K562 (cell line): ENCODE results near the gene WIPF3. TPM values are rescaled to one million over a fixed set of nuclear protein-coding genes. Genes with fewer than 3 reads are reported as not detected.

ENCODE experiments used
- ATAC-seq: fragments of 200-7000 bp; cut with Tn5 transposase; 3 replicates; pipeline ENCODE4 v1.9.1; 2020; ENCODE audit warnings: moderate library complexity
- BruUV-seq: library from RNA; stranded (reverse); fragments of 400-500 nt; replicated peaks from 2 replicates; lab custom pipeline; 2021; lab: Mats Ljungman, UMichigan
- CTCF ChIA-PET: fragments of 300-600 bp; formaldehyde crosslinking; extraction: SDS; loops from one replicate; lab custom pipeline; 2021; ENCODE audit warnings: low intra/inter-chr PET ratio; lab: Yijun Ruan, JAX
- POLR2A ChIA-PET: fragments of 300-600, 350-650 bp; sonication (Branson Sonifier 250); formaldehyde crosslinking; extraction: SDS; loops from one replicate; lab custom pipeline; 2021; ENCODE audit warnings: antibody characterized with exemption, inconsistent platforms; lab: Yijun Ruan, JAX
- DNase-seq, 4 experiments: peaks; one replicate each; pipeline versions ENCODE4 v3.0.0 to v3.0.0-alpha.2; 2011 to 2018; ENCODE audit warnings: low spot score in 3 of 4, mixed read lengths in 3 of 4; ENCODE audit errors: extremely low read depth in 1 of 4
- FAIRE-seq: peaks from 2 replicates; lab custom pipeline; 2011; peaks lifted over from hg19 to GRCh38; lab: Jason Lieb, UNC
- H2AFZ ChIP-seq: 2 replicates; pipeline ENCODE4 v1.6.0; 2011; ENCODE audit warnings: low read depth, low read length, control low read depth, inconsistent platforms
- H3K27ac ChIP-seq: fragments of 200-600 bp; 3 replicates; pipeline ENCODE4 v1.8.0; 2011; ENCODE audit warnings: low read depth, mild to moderate bottlenecking, control low read depth, inconsistent platforms, low read length, moderate library complexity, mixed read lengths; ENCODE audit errors: extremely low read depth
- H3K27me3 ChIP-seq, 2 experiments: fragments of 300-600 bp in 1 of 2; 2 replicates in 1 of 2; 3 replicates in 1 of 2; pipeline versions ENCODE4 v1.6.0 to v1.8.0; 2011; ENCODE audit warnings: inconsistent platforms in 2 of 2, low read length in 2 of 2, mild to moderate bottlenecking in 1 of 2, mixed read lengths in 1 of 2, moderate library complexity in 1 of 2; ENCODE audit not compliant: control insufficient read depth in 2 of 2, insufficient read depth in 2 of 2
- H3K36me3 ChIP-seq: fragments of 300-600 bp; 3 replicates; pipeline ENCODE4 v1.8.0; 2011; ENCODE audit warnings: mild to moderate bottlenecking, low read length, inconsistent platforms; ENCODE audit not compliant: control insufficient read depth, insufficient read depth
- H3K4me1 ChIP-seq, 2 experiments: fragments of 200-600 bp in 1 of 2; replicated peaks in 1 of 2; 2 replicates in 1 of 2; 3 replicates in 1 of 2; pipeline versions ENCODE4 v1.5.1 to v1.8.0; 2011; ENCODE audit warnings: inconsistent platforms in 2 of 2, low read length in 2 of 2, mild to moderate bottlenecking in 1 of 2, mixed read lengths in 1 of 2, moderate library complexity in 1 of 2; ENCODE audit not compliant: control insufficient read depth in 2 of 2, insufficient read depth in 2 of 2
- H3K4me2 ChIP-seq: 2 replicates; pipeline ENCODE4 v1.6.1; 2011; ENCODE audit warnings: low read length, control low read depth, inconsistent platforms, mixed read lengths; ENCODE audit not compliant: insufficient read depth
- H3K4me3 ChIP-seq: fragments of 200-600 bp; sonication (generic), shearing (Covaris generic); 2 replicates; pipeline ENCODE4 v1.5.1; 2016; ENCODE audit warnings: control low read depth, inconsistent platforms
- H3K79me2 ChIP-seq: fragments of 200-600 bp; 3 replicates; pipeline ENCODE4 v1.8.0; 2011; ENCODE audit warnings: low read length, inconsistent platforms; ENCODE audit not compliant: control insufficient read depth, insufficient read depth
- H3K9ac ChIP-seq, 2 experiments: 2 replicates each; pipeline versions ENCODE4 v1.6.0 to v1.6.1; 2011; ENCODE audit warnings: low read depth in 2 of 2, low read length in 2 of 2, control low read depth in 1 of 2, inconsistent platforms in 1 of 2, mild to moderate bottlenecking in 1 of 2, mixed read lengths in 1 of 2; ENCODE audit not compliant: insufficient read depth in 1 of 2
- H3K9me1 ChIP-seq: one replicate; pipeline ENCODE4 v1.6.0; 2011; ENCODE audit warnings: inconsistent platforms, mild to moderate bottlenecking, low read length, moderate library complexity; ENCODE audit not compliant: control insufficient read depth, insufficient read depth
- H3K9me3 ChIP-seq: replicated peaks from 2 replicates; pipeline ENCODE4 v1.5.1; 2011; ENCODE audit warnings: low read depth, low read length, inconsistent platforms; ENCODE audit not compliant: control insufficient read depth, insufficient read depth
- H4K20me1 ChIP-seq: replicated peaks from 2 replicates; pipeline ENCODE4 v1.6.1; 2011; ENCODE audit warnings: low read length, inconsistent platforms, mixed read lengths; ENCODE audit not compliant: control insufficient read depth, insufficient read depth
- ARID3B ChIP-seq: fragments of 250-450 bp; sonication (Bioruptor Pico); IDR thresholded peaks from 2 replicates; pipeline ENCODE4 v1.4.0; 2020; ENCODE audit warnings: borderline replicate concordance
- HMGN3 ChIP-seq: IDR thresholded peaks from 2 replicates; pipeline ENCODE4 v1.6.1; 2011; ENCODE audit warnings: borderline replicate concordance, low read depth, mild to moderate bottlenecking, mixed read lengths, low read length; ENCODE audit not compliant: insufficient read length; ENCODE audit errors: extremely low read depth
- JUND ChIP-seq, 2 experiments: IDR thresholded peaks; 2 replicates in 1 of 2; 3 replicates in 1 of 2; pipeline ENCODE4 v1.6.1; 2011; ENCODE audit warnings: borderline replicate concordance in 2 of 2, low read depth in 2 of 2, low read length in 2 of 2, improper control_type of control experiment in 1 of 2, missing biosample characterization in 1 of 2, missing genetic modification characterization in 1 of 2, missing genetic modification reagents in 1 of 2
- MYC ChIP-seq, 2 experiments: fragments of 250-450 bp in 1 of 2; sonication (Bioruptor Pico) in 1 of 2; IDR thresholded peaks; 2 replicates each; pipeline versions ENCODE4 v1.5.1 to v1.6.1; 2012 to 2021; ENCODE audit warnings: low read depth in 2 of 2, borderline replicate concordance in 1 of 2, improper control_type of control experiment in 1 of 2, low read length in 1 of 2, mild to moderate bottlenecking in 1 of 2, moderate library complexity in 1 of 2
- NFATC3 ChIP-seq: fragments of 450-650 bp; IDR thresholded peaks from 2 replicates; pipeline ENCODE4 v1.6.1; 2017; ENCODE audit warnings: mild to moderate bottlenecking
- NFE2 ChIP-seq: IDR thresholded peaks from 2 replicates; pipeline ENCODE4 v1.6.1; 2014; ENCODE audit warnings: antibody characterized with exemption, low read depth
- NFIX ChIP-seq: fragments of 250-450 bp; sonication (Bioruptor Pico); IDR thresholded peaks from 2 replicates; pipeline ENCODE4 v1.4.0; 2020; ENCODE audit warnings: low read depth, mild to moderate bottlenecking, moderate library complexity
- NUFIP1 ChIP-seq: fragments of 450-650 bp; IDR thresholded peaks from 2 replicates; pipeline ENCODE4 v1.6.1; 2018; ENCODE audit not compliant: partially characterized antibody
- RBM25 ChIP-seq: fragments of 200-400 bp; formaldehyde crosslinking; IDR thresholded peaks from 2 replicates; pipeline ENCODE4 v1.6.1; 2018; ENCODE audit warnings: low read length, low read depth, moderate library complexity; ENCODE audit not compliant: severe bottlenecking
- SIN3A ChIP-seq, 2 experiments: fragments of 150-350 bp in 1 of 2; IDR thresholded peaks; 2 replicates each; pipeline ENCODE4 v1.6.1; 2011 to 2016; ENCODE audit warnings: borderline replicate concordance in 2 of 2, low read depth in 2 of 2, low read length in 2 of 2, mild to moderate bottlenecking in 2 of 2, moderate library complexity in 2 of 2; ENCODE audit not compliant: control insufficient read depth in 1 of 2
- SP2 ChIP-seq: IDR thresholded peaks from 2 replicates; pipeline ENCODE4 v1.6.1; 2011; ENCODE audit warnings: mild to moderate bottlenecking, low read depth, low read length, moderate library complexity; ENCODE audit not compliant: poor library complexity, severe bottlenecking; ENCODE audit errors: extremely low read depth
- SPI1 ChIP-seq: IDR thresholded peaks from 2 replicates; pipeline ENCODE4 v1.6.1; 2011; ENCODE audit warnings: low read depth, low read length, control low read depth, borderline replicate concordance
- TARDBP ChIP-seq: fragments of 450-650 bp; IDR thresholded peaks from 2 replicates; pipeline ENCODE4 v1.6.1; 2016
- U2AF1 ChIP-seq: fragments of 200-400 bp; formaldehyde crosslinking; optimal IDR thresholded peaks from 2 replicates; pipeline ENCODE3; 2017; ENCODE audit warnings: mild to moderate bottlenecking, low read depth, low read length, moderate library complexity
- ZNF436 ChIP-seq: fragments of 250-450, 450-650 bp; sonication (Bioruptor Pico); formaldehyde crosslinking; IDR thresholded peaks from 2 replicates; pipeline ENCODE4 v1.7.0; 2020; ENCODE audit warnings: mild to moderate bottlenecking
- ZNF586 ChIP-seq: fragments of 450-650 bp; formaldehyde crosslinking; conservative IDR thresholded peaks from 2 replicates; pipeline ENCODE4 v1.4.0; 2020; ENCODE audit warnings: mild to moderate bottlenecking, moderate library complexity
- ZNF707 ChIP-seq: fragments of 250-450 bp; sonication (Bioruptor Pico); conservative IDR thresholded peaks from 2 replicates; pipeline ENCODE4 v1.8.0; 2022; ENCODE audit warnings: inconsistent platforms, mild to moderate bottlenecking, moderate library complexity
- ZNF79 ChIP-seq: fragments of 250-450 bp; sonication (Bioruptor Pico); IDR thresholded peaks from 2 replicates; pipeline ENCODE4 v1.4.0; 2020; ENCODE audit warnings: low read depth, mild to moderate bottlenecking, moderate library complexity
- WGBS: fragments of 100-300 bp; shearing (Covaris generic); methylation state at CpG from one replicate; pipeline ENCODE4 v1.1.6; 2016; ENCODE audit warnings: low coverage, mixed read lengths; ENCODE audit not compliant: insufficient coverage; ENCODE audit errors: missing lambda C conversion rate; 5-methylcytosine and 5-hydroxymethylcytosine counted together
- in situ Hi-C: fragments of 300-500 bp; cut with MboI; formaldehyde crosslinking; loops from 4 replicates; pipeline ENCODE4 v1.15.0; 2018; ENCODE audit warnings: inconsistent platforms, mixed read lengths
- intact Hi-C: fragments of 100-400 bp; cut with micrococcal nuclease; formaldehyde crosslinking; loops from 2 replicates; pipeline ENCODE4 v1.14.2; 2022
- polyA plus RNA-seq, 8 experiments: library from polyadenylated mRNA; depleted of rRNA in 4 of 8; stranded (reverse) in 5 of 8; unstranded in 3 of 8; fragments of >200 nt; fragmentation: Nextera tagmentation in 2 of 8; fragmentation: Illumina TruSeq in 1 of 8; extraction: Ambion mirVana in 2 of 8; extraction: Trizol in 1 of 8; gene quantifications; 2 replicates each; pipeline versions ENCODE4 v1.2.1 to v1.2.3, GENCODE V29; 2011 to 2014; ENCODE audit warnings: inconsistent platforms in 1 of 8, missing spikeins in 1 of 8
- total RNA-seq, 7 experiments: library from RNA; depleted of rRNA in 6 of 7; stranded (reverse); fragments of >200 nt in 6 of 7; fragmentation: Illumina TruSeq in 2 of 7; extraction: Trizol in 2 of 7; gene quantifications; 2 replicates each; pipeline versions ENCODE4 v1.2.1 to v1.2.3, GENCODE V29; 2011 to 2021; ENCODE audit warnings: low replicate concordance in 1 of 7

WIPF3 gene
- total and polyA plus RNA-seq, 9 of the 15 experiments (the other 6 are each of a cell fraction or from before 2014, with no cell fraction given) = 0.18 to 3.2 (median 1.7) TPM

DNA sequence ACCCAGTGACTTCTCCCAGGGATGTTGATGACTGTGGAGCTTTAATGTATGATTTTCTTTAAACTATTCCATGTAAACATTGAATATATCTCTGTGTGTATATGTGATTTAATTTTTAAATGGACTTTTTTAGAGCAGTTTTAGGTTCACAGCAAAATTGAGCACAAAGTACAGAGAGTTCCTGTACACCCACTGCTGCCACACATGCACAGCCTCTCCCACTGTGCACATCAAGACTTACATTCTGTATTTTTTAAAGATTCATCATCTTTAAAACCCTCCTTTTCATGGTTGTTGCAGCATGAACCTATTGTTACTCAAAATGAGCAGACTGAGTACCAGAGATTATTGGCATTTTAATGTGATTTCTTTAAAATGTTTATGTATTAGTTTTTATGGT, 51.3 kb downstream of the WIPF3 start:
- CTCF ChIA-PET = no interaction called here
- in situ Hi-C loops = no loop called here

DNA sequence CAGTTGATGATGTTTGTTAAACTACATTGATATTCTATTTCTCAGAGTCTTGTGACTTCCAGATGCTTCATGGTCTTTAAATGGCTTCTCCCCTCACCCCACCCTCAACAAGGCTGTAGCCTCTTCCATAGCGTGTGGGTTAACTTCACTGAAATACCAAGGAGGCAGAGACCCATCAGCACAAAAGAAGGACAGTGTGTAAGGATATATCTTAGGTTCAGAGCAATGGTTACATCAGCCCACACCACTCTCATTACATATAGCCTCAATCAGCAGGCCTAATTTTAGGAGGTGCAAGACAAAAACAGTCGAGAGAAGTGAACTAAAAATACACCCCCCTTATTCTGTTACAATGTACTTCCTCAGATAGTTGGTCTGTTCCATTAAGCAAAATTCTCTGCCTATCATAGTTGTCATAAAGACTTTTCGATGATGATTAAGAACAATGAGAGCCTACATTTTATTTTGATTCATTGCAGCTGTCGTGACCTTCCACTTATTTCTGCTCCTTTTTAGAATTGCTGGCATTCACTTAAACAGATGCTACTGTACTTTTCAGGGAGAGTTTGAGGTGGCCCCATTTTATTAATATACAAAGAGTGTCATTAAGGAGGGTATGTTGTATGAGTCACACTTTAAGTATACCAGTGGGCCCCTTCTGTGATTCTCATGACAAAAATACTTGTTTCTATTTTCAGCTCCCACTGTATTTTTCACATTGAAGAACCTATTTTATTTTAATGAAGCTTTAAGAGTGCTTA, 52.1 kb downstream of the WIPF3 start:
- ChIA-PET POLR2A (interaction anchor here (0.8 to 1.0 kb wide), 2 partner anchors 17 to 213 kb away, joined by 3 to 4 read pairs; no protein-coding TSS in a partner anchor), CTCF (no interaction called here)
- 27% methylated on average over 4 of the region's 4 CpGs for WGBS
- H3K27ac ChIP-seq = no peak overlapping the region
- ATAC-seq (no peak), DNase-seq (no peak), FAIRE-seq (no peak)
- no peak overlapping the region for H3K4me3 ChIP-seq
- H3K9ac ChIP-seq = no peak overlapping the region
- H3K27me3 ChIP-seq = peaks cover 0 to under 1% of the 10 kb centered on the region in 2 experiments; a peak in 2 of 5 replicates
- peaks cover 0 to 2% of the 10 kb centered on the region in 2 experiments; a peak in 1 of 5 replicates for H3K4me1 ChIP-seq
- intact Hi-C loops = no loop called here
- H3K4me2 ChIP-seq = no peak overlapping the region
- H3K9me1 ChIP-seq = no peaks in the 10 kb centered on the region
- no peaks in the 10 kb centered on the region for H3K9me3 ChIP-seq
- no peaks in the 10 kb centered on the region for H3K79me2 ChIP-seq
- H4K20me1 ChIP-seq = no peaks in the 10 kb centered on the region
- no TSS peak for BruUV-seq
- in situ Hi-C loops = no loop called here
- no peaks in the 10 kb centered on the region for H3K36me3 ChIP-seq
- no peak overlapping the region for H2AFZ ChIP-seq
- TF ChIP-seq TARDBP = no peak
- no peak for TF ChIP-seq NFIX (CRISPR knock-in tag)
- TF ChIP-seq NUFIP1 = no peak
- no peak for TF ChIP-seq ZNF707 (CRISPR knock-in tag)
- no peak for TF ChIP-seq SP2
- TF ChIP-seq SPI1 = no peak
- TF ChIP-seq ARID3B = no peak
- TF ChIP-seq JUND (IDR thresholded peaks at IDR 0.05; ENCODE audit: borderline replicate concordance, low read depth, low read length) = no peak
- no peak for TF ChIP-seq JUND (tag; IDR thresholded peaks at IDR 0.05; ENCODE audit: borderline replicate concordance, low read depth, low read length)
- TF ChIP-seq NFE2 = no peak
- TF ChIP-seq NFATC3 = no peak
- TF ChIP-seq ZNF79 = no peak

More for the DNA sequence above, 51.3 kb downstream of the WIPF3 start:
- H3K27me3 ChIP-seq = peaks cover 0 to 6% of the 10 kb centered on the region in 2 experiments; a peak in 2 of 5 replicates
- no peaks in the 10 kb centered on the region for H3K79me2 ChIP-seq
- no peak overlapping the region for H3K27ac ChIP-seq
- intact Hi-C loops = no loop called here
- FAIRE-seq (no peak), DNase-seq (no peak), ATAC-seq (no peak)
- TF ChIP-seq SIN3A (IDR thresholded peaks at IDR 0.05; ENCODE audit: borderline replicate concordance in 2 of 2, control insufficient read depth in 1 of 2, low read depth in 2 of 2, low read length in 2 of 2) = no peak
- TF ChIP-seq RBM25 = no peak
- TF ChIP-seq HMGN3 = no peak
- TF ChIP-seq MYC (IDR thresholded peaks at IDR 0.05; ENCODE audit: low read depth, low read length) = no peak
- TF ChIP-seq MYC (CRISPR knock-in tag; IDR thresholded peaks at IDR 0.05; ENCODE audit: borderline replicate concordance, low read depth) = no peak
- no peak for TF ChIP-seq ZNF436 (CRISPR knock-in tag)
- TF ChIP-seq ZNF586 (CRISPR knock-in tag) = no peak
- TF ChIP-seq U2AF1 = no peak
- no peak overlapping the region for H3K9ac ChIP-seq
- H3K36me3 ChIP-seq = no peaks in the 10 kb centered on the region
- no TSS peak for BruUV-seq
- H3K4me3 ChIP-seq = no peak overlapping the region
- POLR2A ChIA-PET = no interaction called here
- H4K20me1 ChIP-seq = no peaks in the 10 kb centered on the region
- peaks cover 0 to 2% of the 10 kb centered on the region in 2 experiments; a peak in 1 of 5 replicates for H3K4me1 ChIP-seq
- no peak overlapping the region for H3K4me2 ChIP-seq
- no peak overlapping the region for H2AFZ ChIP-seq
- no peaks in the 10 kb centered on the region for H3K9me1 ChIP-seq
- no peaks in the 10 kb centered on the region for H3K9me3 ChIP-seq
